T47D (cell line): ENCODE data around the gene LAMB4.

ENCODE experiments used
- DNase-seq, 2 experiments: peaks; one replicate each; pipeline versions ENCODE4 v3.0.0 to v3.0.0-alpha.2; 2011 to 2012; ENCODE audit warnings: low read depth in 1 of 2, low spot score in 1 of 2
- JUND ChIP-seq: IDR thresholded peaks from 2 replicates; pipeline ENCODE4 v1.6.1; 2012; ENCODE audit warnings: low read depth
- in situ Hi-C: cut with HindIII; loops from 2 replicates; pipeline ENCODE4 v1.10.0; 2016; ENCODE audit warnings: low sequenced_read_pairs, low pct_unique_long_range_greater_than_20kb

Gene LAMB4

DNA sequence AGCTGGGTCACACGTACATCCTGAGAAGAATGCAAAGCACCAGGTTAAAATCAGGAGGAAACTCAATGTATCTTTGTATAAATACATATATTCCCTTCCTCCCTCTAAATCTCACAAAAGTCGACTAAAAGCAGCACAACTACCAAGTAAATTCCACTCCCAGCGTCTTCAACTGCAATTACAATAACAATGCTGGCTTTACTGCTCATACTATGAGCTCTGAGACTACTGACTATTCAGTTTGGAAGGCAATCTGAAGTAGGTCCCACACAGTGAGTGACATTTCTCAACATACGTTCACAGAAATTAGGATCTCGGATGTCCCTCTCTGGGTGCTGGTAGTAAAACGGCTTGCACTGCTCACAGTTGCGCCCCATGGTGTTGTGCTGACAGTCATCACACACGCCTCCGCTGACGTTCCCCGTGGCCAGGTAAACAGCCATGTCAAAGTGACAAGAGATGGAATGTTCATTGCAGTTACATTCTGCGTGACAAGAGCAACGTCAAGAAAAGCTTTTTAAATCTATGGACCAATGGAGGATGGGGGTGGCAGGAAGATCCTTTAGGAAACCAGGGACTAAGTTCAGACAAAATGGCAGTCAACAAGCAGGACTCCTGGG is 154.7 kb downstream of the LAMB4 start:
- no peak for DNase-seq
- in situ Hi-C loops, result no loop called here
- no peak for TF ChIP-seq JUND

DNA sequence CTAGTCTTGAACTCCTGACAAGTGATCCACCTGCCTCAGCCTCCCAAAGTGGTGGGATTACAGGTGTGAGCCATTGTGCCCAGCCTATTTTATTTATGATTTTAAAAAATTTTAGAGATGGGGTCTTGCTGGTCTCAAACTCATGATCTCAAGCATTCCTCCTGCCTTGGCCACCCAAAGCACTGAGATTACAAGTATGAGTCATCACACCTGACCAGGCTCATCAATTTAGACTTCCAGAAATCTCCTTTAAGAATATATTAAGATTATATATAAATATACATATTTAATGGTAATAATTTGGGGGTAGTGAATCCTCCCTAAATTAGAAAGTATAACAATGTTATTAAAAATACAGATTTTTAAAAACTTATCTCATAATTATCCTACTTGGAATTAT is 156.3 kb downstream of the LAMB4 start:
- no peak for DNase-seq
- in situ Hi-C loops, result no loop called here
- no peak for TF ChIP-seq JUND
